Measurements from ENCODE around the gene KRTAP3-1. TPM values are rescaled to one million over a fixed set of nuclear protein-coding genes. Genes with fewer than 3 reads are reported as not detected.
"Not testable (repeated sequence)": the region's sequence is repeated elsewhere in the genome, so short reads cannot be mapped to it uniquely, and the experiment has no call there.

Gene KRTAP3-1
- total RNA-seq, 1 donor, result not detected

DNA sequence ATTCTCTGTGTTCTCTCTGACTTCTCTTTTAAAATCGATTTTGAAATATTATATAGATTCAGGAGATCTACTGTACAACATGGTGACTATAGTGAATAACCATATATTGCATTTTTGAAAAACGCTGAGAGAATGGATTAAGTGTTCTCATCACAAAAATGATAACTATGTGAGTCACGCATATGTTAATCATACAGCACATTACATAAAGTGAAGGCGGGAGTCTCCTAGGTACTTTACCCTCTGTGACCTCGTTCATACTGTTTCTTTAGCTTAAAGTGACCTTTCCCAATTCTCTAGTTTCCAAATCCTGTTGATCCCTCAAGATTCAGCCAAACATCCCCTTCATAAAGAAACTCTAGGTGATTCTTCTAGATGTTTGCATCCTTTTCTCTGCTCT lies 6.1 kb downstream of the KRTAP3-1 start:
- no peaks in the 10 kb centered on the region for H3K9me3 ChIP-seq (ENCODE audit: low read depth, low read length)
- H3K4me1 ChIP-seq (ENCODE audit: insufficient read depth, low read length), result no peaks in the 10 kb centered on the region
- no peak overlapping the region for H3K4me3 ChIP-seq (ENCODE audit: low read length)
- peaks cover 22% of the 10 kb centered on the region for H3K27me3 ChIP-seq (ENCODE audit: insufficient read depth, low read length)

DNA sequence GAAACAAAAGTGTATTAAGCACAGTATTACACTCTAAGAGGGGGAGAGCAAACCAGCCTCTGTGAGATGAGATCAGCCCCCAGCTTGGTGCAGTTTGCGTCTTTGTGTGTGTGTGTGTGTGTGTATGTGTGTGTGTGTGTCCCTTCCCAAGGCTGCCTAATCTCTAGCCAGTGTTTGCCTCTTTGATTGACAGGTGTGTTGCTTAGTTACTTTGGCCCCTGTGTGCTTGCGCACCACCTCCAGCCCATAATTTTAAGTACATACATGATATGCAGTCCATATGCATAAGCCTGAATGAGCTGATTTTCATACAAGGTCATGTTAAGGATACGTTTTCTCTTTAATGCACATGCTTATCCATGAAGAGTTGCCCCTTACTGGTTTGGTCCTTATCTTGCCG lies 7.1 kb downstream of the KRTAP3-1 start:
- no peaks in the 10 kb centered on the region for H3K9me3 ChIP-seq (ENCODE audit: low read depth, low read length)
- peaks cover 32% of the 10 kb centered on the region for H3K27me3 ChIP-seq (ENCODE audit: insufficient read depth, low read length)
- H3K4me1 ChIP-seq (ENCODE audit: insufficient read depth, low read length), result no peaks in the 10 kb centered on the region
- H3K4me3 ChIP-seq (ENCODE audit: low read length), result no peak overlapping the region

- not testable (repeated sequence) for H3K4me1 ChIP-seq (ENCODE audit: insufficient read depth, low read length); H3K9me3 ChIP-seq (ENCODE audit: low read depth, low read length); H3K4me3 ChIP-seq (ENCODE audit: low read length)
- peaks cover 47% of the 10 kb centered on the region for H3K27me3 ChIP-seq (ENCODE audit: insufficient read depth, low read length)
Observed at GRCh38 chr17:40999563-40999962, 9.4 kb downstream of the KRTAP3-1 start, which contains the start of gene KRTAP3-2. KRTAP3-2 (minus strand) TSS chr17:40999906; CDS start chr17:40999853, 53 bp downstream.

DNA sequence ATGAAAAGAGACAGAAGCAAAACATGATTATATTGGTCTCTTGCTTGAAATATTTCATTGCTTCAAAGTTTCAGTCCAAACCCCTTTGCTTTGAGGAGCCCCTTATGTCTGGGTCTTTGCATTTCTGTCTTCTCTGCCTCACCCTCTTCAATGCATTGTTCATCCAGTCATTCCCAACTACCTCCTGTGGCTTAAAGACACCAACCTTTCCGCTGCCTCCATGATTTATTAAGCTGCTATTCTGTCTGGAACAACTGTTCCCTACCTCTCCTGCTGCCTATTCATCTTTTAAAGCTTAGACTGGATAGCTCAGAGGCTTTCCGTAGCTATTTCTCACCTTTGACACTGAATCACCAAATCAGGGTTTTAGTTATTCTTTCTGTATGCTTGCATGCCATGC lies 11.6 kb downstream of the KRTAP3-1 start:
- no peak overlapping the region for H3K4me3 ChIP-seq (ENCODE audit: low read length)
- H3K4me1 ChIP-seq (ENCODE audit: insufficient read depth, low read length), result no peaks in the 10 kb centered on the region
- peaks cover 56% of the 10 kb centered on the region for H3K27me3 ChIP-seq (ENCODE audit: insufficient read depth, low read length)
- no peaks in the 10 kb centered on the region for H3K9me3 ChIP-seq (ENCODE audit: low read depth, low read length)

- Histone ChIP-seq H3K27me3 (ENCODE audit: insufficient read depth, low read length) (peaks cover 59% of the 10 kb centered on the region), H3K4me3 (ENCODE audit: low read length) (no peak overlapping the region), H3K9me3 (ENCODE audit: low read depth, low read length) (no peaks in the 10 kb centered on the region), H3K4me1 (ENCODE audit: insufficient read depth, low read length) (no peaks in the 10 kb centered on the region)
Observed at GRCh38 chr17:40996829-40997228, 12.1 kb downstream of the KRTAP3-1 start.

DNA sequence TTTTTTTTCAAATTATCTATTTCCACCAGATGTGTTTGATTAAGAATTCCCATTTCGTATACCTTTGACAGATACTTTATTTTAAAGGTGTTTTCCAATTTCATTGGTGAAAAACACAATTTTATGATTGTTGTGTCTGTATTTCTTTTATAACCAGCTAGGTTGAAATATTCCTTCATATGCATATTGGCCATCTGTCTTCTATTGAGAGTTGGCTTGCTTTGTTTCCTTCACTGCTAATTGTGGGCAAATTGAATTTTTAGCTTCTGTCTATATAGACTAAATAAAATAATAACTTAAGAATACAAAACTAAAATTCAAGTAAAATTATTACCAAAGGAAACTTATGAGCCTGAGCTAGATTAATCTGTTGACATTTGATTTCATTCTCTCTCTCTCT lies 13.8 kb downstream of the KRTAP3-1 start:
- Histone ChIP-seq H3K4me3 (ENCODE audit: low read length) (no peak overlapping the region), H3K9me3 (ENCODE audit: low read depth, low read length) (no peaks in the 10 kb centered on the region), H3K4me1 (ENCODE audit: insufficient read depth, low read length) (no peaks in the 10 kb centered on the region), H3K27me3 (ENCODE audit: insufficient read depth, low read length) (peaks cover 51% of the 10 kb centered on the region)

DNA sequence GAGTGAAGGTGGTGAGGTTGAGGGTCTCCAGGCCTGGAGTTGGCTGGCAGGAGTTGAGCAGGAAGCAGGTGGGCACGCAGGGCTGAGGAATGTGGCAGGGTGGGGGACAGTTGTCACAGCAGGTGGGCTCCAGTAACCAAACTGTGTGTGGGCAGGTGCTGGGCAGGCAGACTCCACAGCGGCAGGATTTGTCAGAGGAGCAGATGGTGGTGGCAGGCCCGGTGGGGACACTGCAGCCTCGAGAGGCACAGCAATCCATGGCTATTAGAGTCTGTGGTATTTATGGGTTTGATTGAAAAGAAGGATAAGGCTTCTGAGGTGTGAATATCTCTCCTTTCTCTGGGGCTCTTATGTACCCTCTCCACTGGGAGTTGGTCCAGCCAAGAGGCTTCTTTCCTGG lies 15.1 kb downstream of the KRTAP3-1 start, which contains the start of gene KRTAP3-3:
Gene KRTAP3-3 (minus strand): TSS at position 326 of the 400 bp plus-strand sequence. CDS start 67 bp downstream, at position 259.
- Histone ChIP-seq H3K4me1 (ENCODE audit: insufficient read depth, low read length) (no peaks in the 10 kb centered on the region), H3K4me3 (ENCODE audit: low read length) (no peak within 1 kb of the TSS), H3K9me3 (ENCODE audit: low read depth, low read length) (no peaks in the 10 kb centered on the region), H3K27me3 (ENCODE audit: insufficient read depth, low read length) (peaks cover 51% of the 10 kb centered on the region)

DNA sequence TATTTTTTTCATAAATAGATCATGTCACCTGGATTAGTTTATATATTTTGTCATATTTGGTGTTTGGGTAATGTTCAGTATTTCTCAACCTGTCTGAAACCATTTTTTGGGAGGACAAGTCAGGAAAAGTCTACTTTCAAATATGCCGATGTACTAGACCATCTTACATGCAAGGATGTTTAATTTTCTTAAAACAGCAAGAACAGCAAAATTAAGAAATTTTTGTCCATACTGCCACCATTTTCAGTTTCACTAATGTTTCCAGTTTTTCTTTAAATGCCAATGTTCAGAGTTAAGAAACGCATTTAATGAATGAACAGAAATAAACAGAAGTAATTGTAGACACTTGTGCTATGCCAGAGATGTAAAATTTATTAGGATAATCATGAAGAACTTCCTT lies 15.8 kb downstream of the KRTAP3-1 start:
- no peaks in the 10 kb centered on the region for H3K4me1 ChIP-seq (ENCODE audit: insufficient read depth, low read length)
- H3K9me3 ChIP-seq (ENCODE audit: low read depth, low read length), result no peaks in the 10 kb centered on the region
- H3K27me3 ChIP-seq (ENCODE audit: insufficient read depth, low read length), result peaks cover 49% of the 10 kb centered on the region
- H3K4me3 ChIP-seq (ENCODE audit: low read length), result no peak overlapping the region

- H3K4me3 ChIP-seq (ENCODE audit: low read length), result no peak overlapping the region
- no peaks in the 10 kb centered on the region for H3K4me1 ChIP-seq (ENCODE audit: insufficient read depth, low read length)
- H3K27me3 ChIP-seq (ENCODE audit: insufficient read depth, low read length), result peaks cover 45% of the 10 kb centered on the region
- H3K9me3 ChIP-seq (ENCODE audit: low read depth, low read length), result no peaks in the 10 kb centered on the region
Observed at GRCh38 chr17:40992666-40993065, 16.3 kb downstream of the KRTAP3-1 start.

- peaks cover 19% of the 10 kb centered on the region for H3K27me3 ChIP-seq (ENCODE audit: insufficient read depth, low read length)
- H3K4me3 ChIP-seq (ENCODE audit: low read length), result no peak overlapping the region
- H3K9me3 ChIP-seq (ENCODE audit: low read depth, low read length), result no peaks in the 10 kb centered on the region
- H3K4me1 ChIP-seq (ENCODE audit: insufficient read depth, low read length), result no peaks in the 10 kb centered on the region
Observed at GRCh38 chr17:40986920-40987319, 22.0 kb downstream of the KRTAP3-1 start.

- H3K9me3 ChIP-seq (ENCODE audit: low read depth, low read length), result no peaks in the 10 kb centered on the region
- peaks cover 12% of the 10 kb centered on the region for H3K27me3 ChIP-seq (ENCODE audit: insufficient read depth, low read length)
- H3K4me3 ChIP-seq (ENCODE audit: low read length), result no peak within 1 kb of the TSS
- H3K4me1 ChIP-seq (ENCODE audit: insufficient read depth, low read length), result no peaks in the 10 kb centered on the region
Observed at GRCh38 chr17:40984226-40984625, 24.7 kb downstream of the KRTAP3-1 start, which contains the start of gene KRT40. KRT40 (minus strand) TSS chr17:40984326; CDS start chr17:40984273, 53 bp downstream.

GRCh38 chr17:40981115-40981514 lies 27.8 kb downstream of the KRTAP3-1 start:
- H3K4me3 ChIP-seq (ENCODE audit: low read length), result no peak overlapping the region
- H3K27me3 ChIP-seq (ENCODE audit: insufficient read depth, low read length), result peaks cover 20% of the 10 kb centered on the region
- H3K9me3 ChIP-seq (ENCODE audit: low read depth, low read length), result no peaks in the 10 kb centered on the region
- H3K4me1 ChIP-seq (ENCODE audit: insufficient read depth, low read length), result no peaks in the 10 kb centered on the region

DNA sequence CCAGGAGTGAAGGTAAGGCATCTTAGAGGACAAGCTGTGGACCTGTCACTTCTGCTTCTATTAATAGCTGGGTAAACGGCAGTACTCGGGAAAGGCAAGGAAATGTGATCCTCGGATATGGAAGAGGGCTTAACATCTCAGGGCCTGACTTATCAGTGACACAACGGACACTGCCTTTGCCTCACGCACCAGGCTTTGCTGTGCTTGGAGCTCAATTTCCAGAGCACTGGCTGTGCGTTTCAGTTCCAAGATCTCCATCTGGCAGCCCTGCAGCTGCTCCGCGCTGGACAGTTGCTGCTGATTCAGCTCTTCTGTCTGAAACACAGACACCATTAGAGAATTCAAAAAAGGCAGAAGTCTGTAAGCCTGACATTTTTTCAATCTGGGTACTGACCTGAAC lies 28.3 kb downstream of the KRTAP3-1 start:
- H3K27me3 ChIP-seq (ENCODE audit: insufficient read depth, low read length), result peaks cover 24% of the 10 kb centered on the region
- no peak overlapping the region for H3K4me3 ChIP-seq (ENCODE audit: low read length)
- no peaks in the 10 kb centered on the region for H3K4me1 ChIP-seq (ENCODE audit: insufficient read depth, low read length)
- no peaks in the 10 kb centered on the region for H3K9me3 ChIP-seq (ENCODE audit: low read depth, low read length)

DNA sequence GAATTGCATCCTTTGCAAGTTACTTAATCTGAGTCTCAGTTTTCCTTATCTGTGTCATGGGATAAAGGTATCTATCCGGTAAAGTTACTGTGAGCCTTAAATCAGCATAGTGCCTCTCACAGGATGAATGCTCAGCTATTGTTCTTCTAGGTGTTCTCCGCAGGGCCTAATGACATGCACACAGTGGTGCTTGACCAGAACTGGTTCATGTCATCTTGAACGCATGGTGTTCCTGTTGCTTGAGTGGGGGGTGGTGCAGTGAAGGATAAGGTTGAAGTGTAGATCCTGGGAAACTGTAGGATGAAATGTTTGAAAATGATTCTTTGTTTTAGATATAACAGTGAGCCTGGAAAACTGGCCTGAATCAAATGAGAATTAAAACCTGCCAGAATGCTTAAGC lies 28.8 kb downstream of the KRTAP3-1 start:
- no peaks in the 10 kb centered on the region for H3K4me1 ChIP-seq (ENCODE audit: insufficient read depth, low read length)
- no peaks in the 10 kb centered on the region for H3K9me3 ChIP-seq (ENCODE audit: low read depth, low read length)
- H3K4me3 ChIP-seq (ENCODE audit: low read length), result no peak overlapping the region
- H3K27me3 ChIP-seq (ENCODE audit: insufficient read depth, low read length), result peaks cover 26% of the 10 kb centered on the region

DNA sequence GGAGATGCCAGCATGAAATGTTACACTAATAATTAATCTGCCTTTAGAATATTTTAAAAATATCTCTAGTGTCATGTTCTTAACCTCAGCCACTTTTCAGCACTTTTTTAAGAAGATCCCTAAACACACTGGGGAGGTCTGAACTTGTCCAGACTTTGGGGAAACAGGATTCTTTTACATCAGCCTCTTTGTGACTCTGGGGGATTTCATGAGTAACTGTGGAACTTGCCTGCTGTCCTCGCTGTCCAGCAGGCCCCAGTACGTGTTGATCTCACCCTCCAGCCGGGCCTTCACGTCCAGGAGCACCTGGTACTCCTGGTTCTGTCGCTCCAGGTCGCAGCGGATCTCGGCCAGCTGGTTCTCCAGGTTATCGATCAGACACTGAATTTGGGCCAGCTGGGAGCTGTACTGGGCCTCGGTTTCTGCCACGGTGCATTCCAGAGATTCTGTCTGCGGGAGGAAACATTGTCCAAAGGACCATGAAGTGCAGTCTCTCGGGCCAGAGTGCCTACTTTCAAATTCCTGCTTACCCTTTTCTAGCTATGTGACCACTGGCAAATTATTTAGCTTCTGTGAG lies 30.3 kb downstream of the KRTAP3-1 start:
- Histone ChIP-seq H3K4me1 (ENCODE audit: insufficient read depth, low read length) (no peaks in the 10 kb centered on the region), H3K4me3 (ENCODE audit: low read length) (no peak overlapping the region), H3K9me3 (ENCODE audit: low read depth, low read length) (no peaks in the 10 kb centered on the region), H3K27me3 (ENCODE audit: insufficient read depth, low read length) (peaks cover 17% of the 10 kb centered on the region)

GRCh38 chr17:40975516-40975915 lies 33.4 kb downstream of the KRTAP3-1 start:
- Histone ChIP-seq H3K9me3 (ENCODE audit: low read depth, low read length) (no peaks in the 10 kb centered on the region), H3K27me3 (ENCODE audit: insufficient read depth, low read length) (peaks cover 15% of the 10 kb centered on the region), H3K4me1 (ENCODE audit: insufficient read depth, low read length) (no peaks in the 10 kb centered on the region), H3K4me3 (ENCODE audit: low read length) (no peak overlapping the region)
